Ishikawa (cell line): ENCODE measurements around the gene PYDC2.

Source experiments
- CEBPB ChIP-seq: IDR thresholded peaks from 2 replicates; pipeline ENCODE4 v1.6.1; 2012
- CREB1 ChIP-seq: IDR thresholded peaks from 2 replicates; pipeline ENCODE4 v1.6.1; 2012; ENCODE audit warnings: low read depth
- EGR1 ChIP-seq: IDR thresholded peaks from 2 replicates; pipeline ENCODE4 v1.6.1; 2012
- EP300 ChIP-seq: IDR thresholded peaks from 2 replicates; pipeline ENCODE4 v1.6.1; 2012; ENCODE audit warnings: borderline replicate concordance
- FOXM1 ChIP-seq: IDR thresholded peaks from 2 replicates; pipeline ENCODE4 v1.6.1; 2012; ENCODE audit warnings: low read depth, borderline replicate concordance
- NFIC ChIP-seq: IDR thresholded peaks from 2 replicates; pipeline ENCODE4 v1.6.1; 2012
- RAD21 ChIP-seq: IDR thresholded peaks from 2 replicates; pipeline ENCODE4 v1.6.1; 2012; ENCODE audit warnings: low read depth
- REST ChIP-seq: IDR thresholded peaks from 2 replicates; pipeline ENCODE4 v1.6.1; 2012; ENCODE audit warnings: low read depth, mild to moderate bottlenecking
- TAF1 ChIP-seq: IDR thresholded peaks from 2 replicates; pipeline ENCODE4 v1.6.1; 2012; ENCODE audit warnings: low read depth, mild to moderate bottlenecking
- TCF12 ChIP-seq: IDR thresholded peaks from 2 replicates; pipeline ENCODE4 v1.6.1; 2012; ENCODE audit warnings: low read depth
- TEAD4 ChIP-seq: IDR thresholded peaks from 2 replicates; pipeline ENCODE4 v1.6.1; 2012
- YY1 ChIP-seq: IDR thresholded peaks from 2 replicates; pipeline ENCODE4 v1.6.1; 2012; ENCODE audit warnings: low read depth
- ZBTB7A ChIP-seq: IDR thresholded peaks from 2 replicates; pipeline ENCODE4 v1.6.1; 2012; ENCODE audit warnings: low read depth
- TF ChIP-seq, protein P1 (sequence below): IDR thresholded peaks from 2 replicates; pipeline ENCODE4 v1.6.1; 2012
- TF ChIP-seq, protein P2 (sequence below): IDR thresholded peaks from 2 replicates; pipeline ENCODE4 v1.6.1; 2012

Gene PYDC2

DNA sequence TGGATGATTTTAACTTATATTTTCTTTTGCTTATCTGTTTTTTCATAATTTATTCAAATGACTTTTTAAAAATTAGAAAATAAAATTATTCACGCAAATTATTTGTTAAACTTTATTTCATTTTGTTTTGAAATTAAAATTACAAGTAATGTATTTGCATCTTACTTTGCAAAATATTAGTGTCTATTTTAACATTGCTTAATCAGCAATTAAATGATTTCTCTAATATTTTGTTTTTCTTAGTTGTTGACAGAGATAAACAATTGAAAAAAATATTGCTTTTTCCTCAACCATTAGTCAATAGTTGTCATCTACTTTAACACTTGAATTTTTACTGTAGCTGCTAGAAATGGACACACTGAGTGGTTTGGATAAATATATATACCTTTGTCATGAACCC, 32.8 kb upstream of the PYDC2 start:
- TF ChIP-seq TCF12 (no peak), CEBPB (no peak), EGR1 (no peak), FOXM1 (no peak), RAD21 (no peak), REST (no peak), NFIC (no peak), ZBTB7A (no peak), TEAD4 (no peak), EP300 (no peak), YY1 (no peak), TAF1 (no peak)
- TF ChIP-seq, protein P1, sequence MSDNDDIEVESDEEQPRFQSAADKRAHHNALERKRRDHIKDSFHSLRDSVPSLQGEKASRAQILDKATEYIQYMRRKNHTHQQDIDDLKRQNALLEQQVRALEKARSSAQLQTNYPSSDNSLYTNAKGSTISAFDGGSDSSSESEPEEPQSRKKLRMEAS: no peak
- TF ChIP-seq, protein P2, sequence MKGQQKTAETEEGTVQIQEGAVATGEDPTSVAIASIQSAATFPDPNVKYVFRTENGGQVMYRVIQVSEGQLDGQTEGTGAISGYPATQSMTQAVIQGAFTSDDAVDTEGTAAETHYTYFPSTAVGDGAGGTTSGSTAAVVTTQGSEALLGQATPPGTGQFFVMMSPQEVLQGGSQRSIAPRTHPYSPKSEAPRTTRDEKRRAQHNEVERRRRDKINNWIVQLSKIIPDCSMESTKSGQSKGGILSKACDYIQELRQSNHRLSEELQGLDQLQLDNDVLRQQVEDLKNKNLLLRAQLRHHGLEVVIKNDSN: no peak

DNA sequence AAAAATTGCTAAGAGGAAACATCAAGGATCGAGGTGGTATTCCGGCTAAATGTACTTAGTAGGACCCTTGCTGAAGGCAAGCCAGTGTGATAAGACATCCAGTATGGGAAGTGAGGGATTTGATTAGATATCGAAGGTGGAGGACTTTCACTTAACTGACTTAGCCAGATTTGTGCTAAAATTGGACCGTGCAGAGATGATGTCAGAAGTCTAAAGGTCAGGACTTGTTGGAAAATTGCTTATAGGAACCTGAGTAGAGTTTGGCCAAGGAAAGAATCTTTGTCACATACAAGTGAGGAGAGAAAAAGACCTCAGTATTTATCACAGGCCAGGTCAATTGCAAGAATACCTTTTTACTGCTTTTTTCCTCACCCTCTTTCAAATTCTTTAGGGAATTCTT, 30.9 kb upstream of the PYDC2 start:
- TF ChIP-seq, protein P2: no peak
- no peak for TF ChIP-seq EP300
- no peak for TF ChIP-seq NFIC
- no peak for TF ChIP-seq TAF1
- TF ChIP-seq FOXM1: no peak
- TF ChIP-seq TEAD4: no peak
- TF ChIP-seq TCF12: no peak
- no peak for TF ChIP-seq ZBTB7A
- TF ChIP-seq, protein P1: no peak
- TF ChIP-seq EGR1: no peak
- no peak for TF ChIP-seq CREB1
- TF ChIP-seq RAD21: no peak
- TF ChIP-seq CEBPB: no peak
- TF ChIP-seq YY1: no peak
- TF ChIP-seq REST: no peak

DNA sequence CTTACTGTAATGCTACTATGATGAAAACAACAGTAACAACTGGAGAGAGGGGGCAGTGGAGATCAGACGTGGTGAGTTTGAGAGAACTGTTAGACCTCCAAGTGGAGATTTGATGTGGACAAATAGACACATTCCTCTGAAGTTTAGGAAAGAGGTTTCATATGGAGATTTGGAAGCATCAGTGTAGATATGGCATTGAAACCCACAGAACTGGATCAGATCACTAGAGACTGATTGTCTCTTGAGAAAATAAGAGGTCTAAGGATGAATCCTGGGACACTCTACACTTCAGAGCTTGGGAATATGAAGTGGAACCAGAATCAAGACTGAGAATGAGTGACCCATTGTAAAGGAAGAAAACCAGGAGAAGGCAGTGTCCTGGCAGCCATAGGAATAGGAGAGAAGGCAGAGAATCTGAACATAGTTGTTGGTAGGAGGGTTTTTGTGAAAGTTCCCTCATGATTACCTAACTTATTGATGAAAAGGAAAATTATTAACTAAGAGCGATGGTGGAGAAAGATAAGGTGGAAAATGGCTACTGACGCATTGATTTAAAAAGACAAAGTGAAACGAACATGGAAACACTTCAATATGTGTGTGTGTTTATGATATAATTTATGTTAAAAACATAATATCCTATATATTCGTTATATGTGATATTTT, 29.7 kb upstream of the PYDC2 start:
- TF ChIP-seq CEBPB (no peak), ZBTB7A (no peak), CREB1 (no peak), NFIC (no peak), REST (no peak), TAF1 (no peak), EGR1 (no peak), RAD21 (no peak), EP300 (no peak), YY1 (no peak), TEAD4 (no peak), TCF12 (no peak)
- TF ChIP-seq, protein P1: no peak
- TF ChIP-seq, protein P2: no peak

GRCh38 chr3:191432162-191432561, 28.8 kb upstream of the PYDC2 start:
- TF ChIP-seq CREB1: no peak
- TF ChIP-seq YY1: no peak
- no peak for TF ChIP-seq RAD21
- TF ChIP-seq REST: no peak
- TF ChIP-seq, protein P1: no peak
- no peak for TF ChIP-seq TAF1
- TF ChIP-seq EGR1: no peak
- no peak for TF ChIP-seq TEAD4
- TF ChIP-seq, protein P2: no peak
- TF ChIP-seq EP300: no peak
- TF ChIP-seq ZBTB7A: no peak
- no peak for TF ChIP-seq TCF12
- no peak for TF ChIP-seq CEBPB
- TF ChIP-seq FOXM1: no peak
- TF ChIP-seq NFIC: no peak
